HPDE6-E6E7 (cell line): ENCODE measurements around the gene PERM1.
A peak's percentile ranks its signal among the peaks of the same experiment; 100 is the strongest.
"Not testable (repeated sequence)": the region's sequence is repeated elsewhere in the genome, so short reads cannot be mapped to it uniquely, and the experiment has no call there.

Experiments
- DNase-seq: peaks from one replicate; pipeline ENCODE4 v3.0.0; 2011; ENCODE audit warnings: missing footprints; ENCODE audit errors: extremely low spot score

Gene PERM1

GRCh38 chr1:978835-979743 is 2.8 kb downstream of the PERM1 start:
- no peak for DNase-seq

- no peak for DNase-seq
Measured at GRCh38 chr1:978069-978834, 3.6 kb downstream of the PERM1 start.

GRCh38 chr1:976791-977190 is 5.1 kb downstream of the PERM1 start:
- DNase-seq, result not testable (repeated sequence)

- DNase-seq, result peak; percentile 86
Measured at GRCh38 chr1:975896-976683, 5.8 kb downstream of the PERM1 start.

GRCh38 chr1:975365-975764 is 6.5 kb downstream of the PERM1 start:
- DNase-seq, result no peak

- no peak for DNase-seq
Measured at GRCh38 chr1:974687-975328, 7.1 kb downstream of the PERM1 start.

GRCh38 chr1:974293-974640 is 7.6 kb downstream of the PERM1 start:
- DNase-seq, result no peak

GRCh38 chr1:973459-974292 is 8.2 kb downstream of the PERM1 start:
- DNase-seq, result no peak

GRCh38 chr1:972726-973458 is 9.0 kb downstream of the PERM1 start:
- no peak for DNase-seq

- no peak for DNase-seq
Measured at GRCh38 chr1:971751-972506, 10.0 kb downstream of the PERM1 start.

- DNase-seq, result no peak
Measured at GRCh38 chr1:970973-971730, 10.7 kb downstream of the PERM1 start.

- no peak for DNase-seq
Measured at GRCh38 chr1:970242-970972, 11.5 kb downstream of the PERM1 start.

GRCh38 chr1:969260-969855 is 12.5 kb downstream of the PERM1 start:
- no peak for DNase-seq

- DNase-seq, result no peak
Measured at GRCh38 chr1:967466-968343, 14.2 kb downstream of the PERM1 start.

GRCh38 chr1:966704-967300 is 15.1 kb downstream of the PERM1 start:
- DNase-seq, result peak; percentile 88

- peak; percentile 81 for DNase-seq
Measured at GRCh38 chr1:966135-966703, 15.7 kb downstream of the PERM1 start, which contains the start of gene PLEKHN1. Gene PLEKHN1 (plus strand): TSS chr1:966482. CDS start chr1:966532, 50 bp downstream.
